Testis (tissue), 2 donors: ENCODE data around the gene CASR.

ENCODE experiments used
- POLR2A ChIP-seq: fragments of 450-650 bp; IDR thresholded peaks from one replicate; pipeline ENCODE4 v1.6.1; 2017; ENCODE audit warnings: antibody characterized with exemption, mild to moderate bottlenecking, moderate library complexity
- TF ChIP-seq, protein P1 (sequence below), 3 experiments: fragments of 450-650 bp in 2 of 3; fragments of 200-600 bp in 1 of 3; sonication (generic) in 1 of 3; IDR thresholded peaks; one replicate each; pipeline ENCODE4 v1.5.1; 2016 to 2019; ENCODE audit warnings: antibody characterized with exemption in 3 of 3, mild to moderate bottlenecking in 2 of 3, moderate library complexity in 1 of 3

DNA sequence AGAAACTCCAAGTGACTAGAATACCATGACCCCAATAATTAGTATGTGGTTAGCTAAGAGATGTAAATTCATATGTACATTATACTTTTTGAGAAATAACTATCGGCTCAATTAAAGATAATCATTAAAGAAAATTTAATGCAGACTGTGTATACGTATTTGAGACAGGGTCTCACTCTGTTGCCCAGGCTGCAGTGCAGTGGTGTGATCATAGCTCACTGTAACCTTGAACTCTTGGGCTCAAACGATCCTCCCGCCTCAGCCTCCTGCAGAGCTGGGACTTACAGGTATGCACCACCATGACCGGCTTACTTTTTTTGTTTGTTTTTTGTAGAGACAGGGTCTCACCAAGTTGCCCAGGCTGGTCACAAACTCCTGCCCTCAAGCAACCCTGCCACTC, 132.9 kb downstream of the CASR start:
- TF ChIP-seq, protein P1, sequence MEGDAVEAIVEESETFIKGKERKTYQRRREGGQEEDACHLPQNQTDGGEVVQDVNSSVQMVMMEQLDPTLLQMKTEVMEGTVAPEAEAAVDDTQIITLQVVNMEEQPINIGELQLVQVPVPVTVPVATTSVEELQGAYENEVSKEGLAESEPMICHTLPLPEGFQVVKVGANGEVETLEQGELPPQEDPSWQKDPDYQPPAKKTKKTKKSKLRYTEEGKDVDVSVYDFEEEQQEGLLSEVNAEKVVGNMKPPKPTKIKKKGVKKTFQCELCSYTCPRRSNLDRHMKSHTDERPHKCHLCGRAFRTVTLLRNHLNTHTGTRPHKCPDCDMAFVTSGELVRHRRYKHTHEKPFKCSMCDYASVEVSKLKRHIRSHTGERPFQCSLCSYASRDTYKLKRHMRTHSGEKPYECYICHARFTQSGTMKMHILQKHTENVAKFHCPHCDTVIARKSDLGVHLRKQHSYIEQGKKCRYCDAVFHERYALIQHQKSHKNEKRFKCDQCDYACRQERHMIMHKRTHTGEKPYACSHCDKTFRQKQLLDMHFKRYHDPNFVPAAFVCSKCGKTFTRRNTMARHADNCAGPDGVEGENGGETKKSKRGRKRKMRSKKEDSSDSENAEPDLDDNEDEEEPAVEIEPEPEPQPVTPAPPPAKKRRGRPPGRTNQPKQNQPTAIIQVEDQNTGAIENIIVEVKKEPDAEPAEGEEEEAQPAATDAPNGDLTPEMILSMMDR (IDR thresholded peaks at IDR 0.05) = no peak
- TF ChIP-seq POLR2A = no peak
